HepG2 (cell line): Measurements from ENCODE around the gene POPDC2. TPM values are rescaled to one million over a fixed set of nuclear protein-coding genes. Genes with fewer than 3 reads are reported as not detected.
A peak's percentile ranks its signal among the peaks of the same experiment; 100 is the strongest.

ENCODE experiments used
- FOXJ3 ChIP-seq: sonication (generic); formaldehyde crosslinking; IDR thresholded peaks from 2 replicates; pipeline ENCODE4 v1.4.0; 2020; ENCODE audit warnings: missing genetic modification reagents, mild to moderate bottlenecking, borderline replicate concordance
- HCFC1 ChIP-seq: fragments of 150-350 bp; IDR thresholded peaks from 2 replicates; pipeline ENCODE4 v1.6.1; 2014; ENCODE audit warnings: low read depth, low read length
- KDM5A ChIP-seq: fragments of 200-600 bp; sonication (generic); IDR thresholded peaks from 2 replicates; pipeline ENCODE4 v1.7.0; 2018; ENCODE audit warnings: antibody characterized with exemption, mild to moderate bottlenecking, low read length, borderline replicate concordance
- NFIC ChIP-seq: IDR thresholded peaks from 2 replicates; pipeline ENCODE4 v1.6.1; 2012; ENCODE audit warnings: mild to moderate bottlenecking, low read length, inconsistent platforms
- NR2F1 ChIP-seq, 2 experiments: fragments of 450-650 bp in 1 of 2; formaldehyde crosslinking in 1 of 2; IDR thresholded peaks; 2 replicates each; pipeline versions ENCODE4 v1.5.0 to v1.6.1; 2016 to 2020; ENCODE audit warnings: mild to moderate bottlenecking in 1 of 2, missing compliant biosample characterization in 1 of 2, missing genetic modification reagents in 1 of 2, moderate library complexity in 1 of 2
- RBM39 ChIP-seq: fragments of 200-400 bp; formaldehyde crosslinking; IDR thresholded peaks from one replicate; pipeline ENCODE4 v1.6.1; 2018; ENCODE audit warnings: antibody characterized with exemption, mild to moderate bottlenecking, low read depth, low read length; ENCODE audit not compliant: poor library complexity, severe bottlenecking
- RXRA ChIP-seq: sonication (generic); formaldehyde crosslinking; IDR thresholded peaks from 2 replicates; pipeline ENCODE4 v1.5.1; 2020; ENCODE audit warnings: missing genetic modification reagents
- ZNF121 ChIP-seq: sonication (generic); formaldehyde crosslinking; IDR thresholded peaks from 2 replicates; pipeline ENCODE4 v1.5.0; 2020; ENCODE audit warnings: mild to moderate bottlenecking, missing genetic modification reagents
- ZNF407 ChIP-seq: sonication (generic); formaldehyde crosslinking; IDR thresholded peaks from one replicate; pipeline ENCODE4 v1.5.1; 2020; ENCODE audit warnings: mild to moderate bottlenecking, missing genetic modification reagents; ENCODE audit errors: not compliant biosample characterization
- ZNF501 ChIP-seq: sonication (generic); formaldehyde crosslinking; IDR thresholded peaks from 2 replicates; pipeline ENCODE4 v1.5.1; 2020; ENCODE audit warnings: mild to moderate bottlenecking, moderate library complexity, missing genetic modification reagents
- ZNF761 ChIP-seq: sonication (generic); formaldehyde crosslinking; conservative IDR thresholded peaks from 2 replicates; pipeline ENCODE4 v1.4.0; 2020; ENCODE audit warnings: mild to moderate bottlenecking, missing genetic modification reagents
- ZNF792 ChIP-seq: IDR thresholded peaks from 2 replicates; pipeline ENCODE4 v1.6.1; 2016
- ZNF891 ChIP-seq: sonication (generic); formaldehyde crosslinking; IDR thresholded peaks from 2 replicates; pipeline ENCODE4 v1.5.0; 2020; ENCODE audit warnings: mild to moderate bottlenecking, missing genetic modification reagents
- polyA plus RNA-seq, 8 experiments: library from polyadenylated mRNA; depleted of rRNA in 3 of 8; stranded (reverse) in 7 of 8; unstranded in 1 of 8; fragments of >200 nt; fragmentation: Illumina TruSeq in 4 of 8; extraction: Trizol in 4 of 8; gene quantifications; 2 replicates each; pipeline versions ENCODE4 v1.2.1 to v1.2.3, GENCODE V29; 2011 to 2016; ENCODE audit warnings: low read depth in 4 of 8, missing spikeins in 1 of 8, mixed read lengths in 1 of 8; ENCODE audit not compliant: insufficient read depth in 1 of 8
- total RNA-seq, 5 experiments: library from RNA; depleted of rRNA; stranded (reverse); fragments of >200 nt; fragmentation: Illumina TruSeq; extraction: Trizol; gene quantifications; 2 replicates each; pipeline ENCODE4 v1.2.3, GENCODE V29; 2016; ENCODE audit warnings: low read depth in 1 of 5
- TF ChIP-seq, protein P1 (sequence below): sonication (generic); formaldehyde crosslinking; IDR thresholded peaks from 2 replicates; pipeline ENCODE4 v1.5.0; 2020; ENCODE audit warnings: missing genetic modification reagents

The POPDC2 gene
- total and polyA plus RNA-seq, 2 of the 13 experiments (the other 11 are each of a cell fraction or from before 2014, with no cell fraction given): 0.18 to 0.58 TPM

DNA sequence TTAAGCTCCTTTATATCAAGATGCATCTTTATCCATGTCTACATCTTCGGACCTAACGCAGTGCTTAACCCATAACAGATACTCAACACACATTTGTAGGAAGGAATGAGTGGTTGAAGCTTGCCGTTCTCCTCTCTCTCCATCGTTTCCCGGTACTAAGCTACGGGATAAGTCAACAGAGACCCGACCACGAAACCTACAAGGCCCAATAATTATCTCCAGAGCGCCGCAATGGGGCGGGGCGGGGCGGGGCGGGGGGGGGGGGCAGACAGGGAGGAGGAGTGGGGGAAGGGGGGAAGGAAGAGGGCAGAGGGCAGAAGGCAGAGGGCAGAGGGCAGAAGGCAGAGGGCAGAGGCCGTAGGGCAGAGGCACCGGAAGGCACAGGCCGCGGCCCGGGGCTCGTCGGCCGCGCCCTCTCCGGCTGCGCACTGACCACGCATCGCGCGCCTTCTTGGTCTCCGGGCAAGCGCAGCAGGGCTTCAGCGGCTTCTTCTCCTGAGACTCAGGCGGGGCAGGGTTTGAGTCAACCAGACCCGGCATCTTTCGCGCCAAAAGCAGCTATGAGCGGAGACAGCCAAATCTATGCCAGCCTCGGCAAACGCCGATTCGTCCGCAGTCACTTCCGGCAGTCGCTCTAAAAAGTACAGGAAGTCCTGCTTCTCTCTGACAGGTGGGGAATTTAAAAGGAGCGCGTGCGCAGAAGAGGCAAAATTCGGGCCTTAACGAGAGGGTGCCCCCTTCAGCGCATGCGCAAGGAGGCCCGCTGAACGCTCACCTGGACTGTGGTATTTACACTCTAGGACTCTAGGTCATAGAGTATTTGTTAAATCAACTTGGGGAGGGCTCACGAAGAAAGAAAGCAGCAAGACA is 16.6 kb upstream of the POPDC2 start, which contains the start of gene COX17 (continued):
- TF ChIP-seq ZNF761: 0 out of 2 replicates have a peak, but pooled peaks have one; percentile 23
- TF ChIP-seq, protein P1, sequence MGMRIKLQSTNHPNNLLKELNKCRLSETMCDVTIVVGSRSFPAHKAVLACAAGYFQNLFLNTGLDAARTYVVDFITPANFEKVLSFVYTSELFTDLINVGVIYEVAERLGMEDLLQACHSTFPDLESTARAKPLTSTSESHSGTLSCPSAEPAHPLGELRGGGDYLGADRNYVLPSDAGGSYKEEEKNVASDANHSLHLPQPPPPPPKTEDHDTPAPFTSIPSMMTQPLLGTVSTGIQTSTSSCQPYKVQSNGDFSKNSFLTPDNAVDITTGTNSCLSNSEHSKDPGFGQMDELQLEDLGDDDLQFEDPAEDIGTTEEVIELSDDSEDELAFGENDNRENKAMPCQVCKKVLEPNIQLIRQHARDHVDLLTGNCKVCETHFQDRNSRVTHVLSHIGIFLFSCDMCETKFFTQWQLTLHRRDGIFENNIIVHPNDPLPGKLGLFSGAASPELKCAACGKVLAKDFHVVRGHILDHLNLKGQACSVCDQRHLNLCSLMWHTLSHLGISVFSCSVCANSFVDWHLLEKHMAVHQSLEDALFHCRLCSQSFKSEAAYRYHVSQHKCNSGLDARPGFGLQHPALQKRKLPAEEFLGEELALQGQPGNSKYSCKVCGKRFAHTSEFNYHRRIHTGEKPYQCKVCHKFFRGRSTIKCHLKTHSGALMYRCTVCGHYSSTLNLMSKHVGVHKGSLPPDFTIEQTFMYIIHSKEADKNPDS (CRISPR knock-in tag): 0 out of 2 replicates have a peak, but pooled peaks have one; percentile 52
- TF ChIP-seq ZNF121 (CRISPR knock-in tag): no peak; the same call in 1 of the 2 replicates
- peak; percentile 33 for TF ChIP-seq RBM39
- TF ChIP-seq HCFC1: peak; percentile 42; the same call in 1 of the 2 replicates
- no peak for TF ChIP-seq NFIC
- peak; percentile 45; the same call in 1 of the 2 replicates for TF ChIP-seq RXRA (CRISPR knock-in tag)
- TF ChIP-seq KDM5A: 0 out of 2 replicates have a peak, but pooled peaks have one; percentile 40
- TF ChIP-seq ZNF792 (CRISPR knock-in tag): 0 out of 2 replicates have a peak, but pooled peaks have one; percentile 24
- peak; percentile 80 to 84 for TF ChIP-seq NR2F1 (CRISPR knock-in tag; IDR thresholded peaks at IDR 0.05)
- TF ChIP-seq ZNF407 (CRISPR knock-in tag): peak; percentile 53
- TF ChIP-seq ZNF501 (CRISPR knock-in tag): peak; percentile 64
- TF ChIP-seq FOXJ3 (CRISPR knock-in tag): 0 out of 2 replicates have a peak, but pooled peaks have one; percentile 27
- TF ChIP-seq ZNF891 (CRISPR knock-in tag): 0 out of 2 replicates have a peak, but pooled peaks have one; percentile 80
